Sigmoid colon (tissue), 7 donors: ENCODE measurements around the gene ELOA. TPM values are rescaled to one million over a fixed set of nuclear protein-coding genes. Genes with fewer than 3 reads are reported as not detected.
"Not testable (repeated sequence)": the region's sequence is repeated elsewhere in the genome, so short reads cannot be mapped to it uniquely, and the experiment has no call there.

Experiments used
- DNase-seq: peaks from one replicate; pipeline ENCODE4 v3.0.0-alpha.2; 2019
- H3K27ac ChIP-seq, 4 donors: fragments of 200-600 bp; sonication (generic); one replicate each; pipeline ENCODE4 v1.5.1; 2016 to 2019; ENCODE audit warnings: mild to moderate bottlenecking in 1 of 4
- H3K27me3 ChIP-seq, 3 donors: fragments of 200-600 bp; sonication (generic); one replicate each; pipeline ENCODE4 v1.5.1; 2019; ENCODE audit warnings: mild to moderate bottlenecking in 1 of 3
- H3K36me3 ChIP-seq, 4 donors: fragments of 200-600 bp; sonication (generic); one replicate each; pipeline ENCODE4 v1.5.1; 2016 to 2019
- H3K4me1 ChIP-seq, 4 donors: fragments of 200-600 bp; sonication (generic); one replicate each; pipeline ENCODE4 v1.5.1; 2017 to 2019
- H3K4me3 ChIP-seq, 4 donors: fragments of 200-600 bp; sonication (generic); one replicate each; pipeline ENCODE4 v1.5.1; 2017 to 2019; ENCODE audit warnings: mild to moderate bottlenecking in 2 of 4, moderate library complexity in 1 of 4
- H3K9me3 ChIP-seq, 4 donors: fragments of 200-600 bp in 3 of 4; sonication (generic) in 3 of 4; one replicate each; pipeline versions ENCODE4 v1.5.1 to v1.6.1; 2013 to 2019
- CTCF ChIP-seq, 4 experiments: fragments of 450-650 bp in 3 of 4; fragments of 200-600 bp in 1 of 4; IDR thresholded peaks; one replicate each; pipeline ENCODE4 v1.5.1; 2016 to 2019; ENCODE audit warnings: antibody characterized with exemption in 4 of 4, mild to moderate bottlenecking in 3 of 4, moderate library complexity in 2 of 4
- EP300 ChIP-seq, 4 donors: sonication (generic); formaldehyde crosslinking; IDR thresholded peaks; one replicate each; pipeline ENCODE4 v1.6.1; 2017; ENCODE audit warnings: antibody characterized with exemption in 4 of 4
- POLR2A ChIP-seq, 2 donors: fragments of 450-650 bp; IDR thresholded peaks; one replicate each; pipeline ENCODE4 v1.6.1; 2016; ENCODE audit warnings: antibody characterized with exemption in 2 of 2, mild to moderate bottlenecking in 2 of 2, moderate library complexity in 2 of 2
- POLR2AphosphoS5 ChIP-seq, 4 donors: sonication (generic); formaldehyde crosslinking; IDR thresholded peaks; one replicate each; pipeline ENCODE4 v1.6.1; 2017; ENCODE audit warnings: antibody characterized with exemption in 4 of 4
- WGBS, 2 donors: extraction: QIAGEN DNeasy Blood & Tissue Kit; methylation state at CpG; one replicate each; pipeline ENCODE4 v1.1.7; 2013; 5-methylcytosine and 5-hydroxymethylcytosine counted together
- intact Hi-C: fragments of 100-400 bp; cut with DNase I; formaldehyde crosslinking; loops from one replicate; pipeline ENCODE4 v1.15.1; 2023
- polyA plus RNA-seq, 3 donors: library from polyadenylated mRNA; stranded (reverse); fragments of 200-250 nt; gene quantifications; one replicate each; pipeline ENCODE4 v1.2.3, GENCODE V29; 2013
- total RNA-seq, 4 donors: library from RNA; depleted of rRNA; stranded (reverse); fragments of >200 nt; gene quantifications; one replicate each; pipeline ENCODE4 v1.1.0, GENCODE V29; 2016
- donor health status: healthy with polysubstance abuse.
- donor health status: Bipolar disorder and iron deficiency.
- donor health status: healthy.

ELOA gene
- total and polyA plus RNA-seq, 7 donors = 12.3 to 29.9 (median 25.7) TPM

- H3K4me1 ChIP-seq = peaks cover 0 to 36% (median 24%) of the 10 kb centered on the region in 4 donors
- TF ChIP-seq POLR2A (IDR thresholded peaks at IDR 0.05) = no peak
- TF ChIP-seq POLR2AphosphoS5 (IDR thresholded peaks at IDR 0.05) = no peak
- TF ChIP-seq CTCF (IDR thresholded peaks at IDR 0.05) = no peak
- no peak for TF ChIP-seq EP300 (IDR thresholded peaks at IDR 0.05)
- no peak for DNase-seq
- H3K27me3 ChIP-seq = no peaks in the 10 kb centered on the region
- WGBS, 2 donors = 69 to 79% methylated on average over 3 of the region's 3 CpGs
- peaks cover 0 to 45% (median 3%) of the 10 kb centered on the region in 4 donors for H3K36me3 ChIP-seq
- no peak overlapping the region for H3K4me3 ChIP-seq
- no peak overlapping the region for H3K27ac ChIP-seq
- no peaks in the 10 kb centered on the region for H3K9me3 ChIP-seq
- intact Hi-C loops = loop anchor here (10.0 kb wide), 2 partner anchors 85 to 335 kb away; partner anchors contain the start of genes FUCA1 and MYOM3
Observed at GRCh38 chr1:23779826-23780371, 36.6 kb downstream of the ELOA start.

- H3K27me3 ChIP-seq, H3K9me3 ChIP-seq, H3K4me3 ChIP-seq, H3K27ac ChIP-seq, intact Hi-C loops: not testable (repeated sequence)
- H3K36me3 ChIP-seq = peaks cover 6 to 78% (median 23%) of the 10 kb centered on the region in 4 donors
- H3K4me1 ChIP-seq = peaks cover 0 to 18% (median 14%) of the 10 kb centered on the region in 4 donors
- DNase-seq = peak; percentile 7
- WGBS, 2 donors = 93 to 94% methylated on average over 11 of the region's 11 CpGs
Observed at GRCh38 chr1:23783141-23783540, 39.9 kb downstream of the ELOA start.

- intact Hi-C loops = no loop called here
- no peak overlapping the region for H3K27ac ChIP-seq
- no peaks in the 10 kb centered on the region for H3K9me3 ChIP-seq
- peaks cover 6 to 85% (median 23%) of the 10 kb centered on the region in 4 donors for H3K36me3 ChIP-seq
- TF ChIP-seq POLR2A (IDR thresholded peaks at IDR 0.05) = no peak
- no peak for TF ChIP-seq POLR2AphosphoS5 (IDR thresholded peaks at IDR 0.05)
- TF ChIP-seq CTCF (IDR thresholded peaks at IDR 0.05) = no peak
- no peak for TF ChIP-seq EP300 (IDR thresholded peaks at IDR 0.05)
- H3K4me3 ChIP-seq = no peak overlapping the region
- no peaks in the 10 kb centered on the region for H3K27me3 ChIP-seq
- 86 to 93% methylated on average over 4 of the region's 4 CpGs for WGBS, 2 donors
- H3K4me1 ChIP-seq = peaks cover 0 to 6% (median 3%) of the 10 kb centered on the region in 4 donors
- DNase-seq = no peak
Observed at GRCh38 chr1:23784846-23785245, 41.6 kb downstream of the ELOA start.

- WGBS, 2 donors = 96 to 98% methylated on average over 3 of the region's 3 CpGs
- no peak for DNase-seq
- Histone ChIP-seq H3K4me3 (no peak overlapping the region), H3K27me3 (no peaks in the 10 kb centered on the region), H3K9me3 (no peaks in the 10 kb centered on the region), H3K27ac (no peak overlapping the region), H3K36me3 (peaks cover 6 to 57% (median 23%) of the 10 kb centered on the region in 4 donors), H3K4me1 (peaks cover 0 to 22% (median 20%) of the 10 kb centered on the region in 4 donors)
- intact Hi-C loops = no loop called here
- no peak for TF ChIP-seq POLR2A (IDR thresholded peaks at IDR 0.05)
- no peak for TF ChIP-seq EP300 (IDR thresholded peaks at IDR 0.05)
- no peak for TF ChIP-seq POLR2AphosphoS5 (IDR thresholded peaks at IDR 0.05)
- TF ChIP-seq CTCF (IDR thresholded peaks at IDR 0.05) = no peak
Observed at GRCh38 chr1:23787701-23788100, 44.4 kb downstream of the ELOA start.

- Histone ChIP-seq H3K4me3 (no peak overlapping the region), H3K27me3 (no peaks in the 10 kb centered on the region), H3K36me3 (peaks cover 6 to 53% (median 24%) of the 10 kb centered on the region in 4 donors), H3K9me3 (no peaks in the 10 kb centered on the region), H3K4me1 (peaks cover 0 to 32% (median 30%) of the 10 kb centered on the region in 4 donors), H3K27ac (no peak overlapping the region)
- intact Hi-C loops = no loop called here
- no peak for TF ChIP-seq CTCF (IDR thresholded peaks at IDR 0.05)
- no peak for TF ChIP-seq POLR2AphosphoS5 (IDR thresholded peaks at IDR 0.05)
- TF ChIP-seq EP300 (IDR thresholded peaks at IDR 0.05) = no peak
- TF ChIP-seq POLR2A (IDR thresholded peaks at IDR 0.05) = no peak
- WGBS, 2 donors = 96% methylated on average over 3 of the region's 3 CpGs
- no peak for DNase-seq
Observed at GRCh38 chr1:23788695-23789094, 45.4 kb downstream of the ELOA start.
